LNCAP (cell line): ENCODE data around the gene PIGU.

Experiments used
- TF ChIP-seq, protein P1 (sequence below): fragments of 450-650 bp; IDR thresholded peaks from 2 replicates; pipeline ENCODE4 v1.5.1; 2017; ENCODE audit warnings: mild to moderate bottlenecking

Gene PIGU

GRCh38 chr20:34578025-34578424 lies 98.9 kb downstream of the PIGU start:
- TF ChIP-seq, protein P1, sequence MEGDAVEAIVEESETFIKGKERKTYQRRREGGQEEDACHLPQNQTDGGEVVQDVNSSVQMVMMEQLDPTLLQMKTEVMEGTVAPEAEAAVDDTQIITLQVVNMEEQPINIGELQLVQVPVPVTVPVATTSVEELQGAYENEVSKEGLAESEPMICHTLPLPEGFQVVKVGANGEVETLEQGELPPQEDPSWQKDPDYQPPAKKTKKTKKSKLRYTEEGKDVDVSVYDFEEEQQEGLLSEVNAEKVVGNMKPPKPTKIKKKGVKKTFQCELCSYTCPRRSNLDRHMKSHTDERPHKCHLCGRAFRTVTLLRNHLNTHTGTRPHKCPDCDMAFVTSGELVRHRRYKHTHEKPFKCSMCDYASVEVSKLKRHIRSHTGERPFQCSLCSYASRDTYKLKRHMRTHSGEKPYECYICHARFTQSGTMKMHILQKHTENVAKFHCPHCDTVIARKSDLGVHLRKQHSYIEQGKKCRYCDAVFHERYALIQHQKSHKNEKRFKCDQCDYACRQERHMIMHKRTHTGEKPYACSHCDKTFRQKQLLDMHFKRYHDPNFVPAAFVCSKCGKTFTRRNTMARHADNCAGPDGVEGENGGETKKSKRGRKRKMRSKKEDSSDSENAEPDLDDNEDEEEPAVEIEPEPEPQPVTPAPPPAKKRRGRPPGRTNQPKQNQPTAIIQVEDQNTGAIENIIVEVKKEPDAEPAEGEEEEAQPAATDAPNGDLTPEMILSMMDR: no peak

GRCh38 chr20:34577061-34577460 lies 99.8 kb downstream of the PIGU start:
- TF ChIP-seq, protein P1: no peak

- TF ChIP-seq, protein P1: no peak
Observed at GRCh38 chr20:34575756-34576155, 101.1 kb downstream of the PIGU start.

- TF ChIP-seq, protein P1: no peak
Observed at GRCh38 chr20:34575271-34575670, 101.6 kb downstream of the PIGU start.

DNA sequence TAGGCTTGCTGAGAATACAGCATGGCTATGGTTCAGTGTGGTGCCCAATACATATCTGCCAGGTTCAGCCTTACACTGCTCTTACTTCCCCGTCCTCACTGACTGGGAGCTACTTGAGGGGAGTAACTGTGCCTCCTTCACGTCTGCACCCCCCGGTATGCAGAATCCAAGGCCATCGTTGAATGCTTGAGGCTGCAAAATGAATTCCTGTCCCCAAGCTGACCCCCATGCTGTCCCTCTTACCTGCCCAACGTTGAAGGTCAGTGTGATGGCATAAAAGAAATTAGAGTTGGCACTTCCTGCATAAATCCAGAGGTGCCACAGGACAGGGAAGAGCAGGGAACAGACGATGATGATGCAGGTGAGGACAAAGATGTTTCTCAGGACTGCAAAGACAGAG lies 102.0 kb downstream of the PIGU start:
- TF ChIP-seq, protein P1: no peak

GRCh38 chr20:34574426-34574825 lies 102.5 kb downstream of the PIGU start:
- TF ChIP-seq, protein P1: no peak

DNA sequence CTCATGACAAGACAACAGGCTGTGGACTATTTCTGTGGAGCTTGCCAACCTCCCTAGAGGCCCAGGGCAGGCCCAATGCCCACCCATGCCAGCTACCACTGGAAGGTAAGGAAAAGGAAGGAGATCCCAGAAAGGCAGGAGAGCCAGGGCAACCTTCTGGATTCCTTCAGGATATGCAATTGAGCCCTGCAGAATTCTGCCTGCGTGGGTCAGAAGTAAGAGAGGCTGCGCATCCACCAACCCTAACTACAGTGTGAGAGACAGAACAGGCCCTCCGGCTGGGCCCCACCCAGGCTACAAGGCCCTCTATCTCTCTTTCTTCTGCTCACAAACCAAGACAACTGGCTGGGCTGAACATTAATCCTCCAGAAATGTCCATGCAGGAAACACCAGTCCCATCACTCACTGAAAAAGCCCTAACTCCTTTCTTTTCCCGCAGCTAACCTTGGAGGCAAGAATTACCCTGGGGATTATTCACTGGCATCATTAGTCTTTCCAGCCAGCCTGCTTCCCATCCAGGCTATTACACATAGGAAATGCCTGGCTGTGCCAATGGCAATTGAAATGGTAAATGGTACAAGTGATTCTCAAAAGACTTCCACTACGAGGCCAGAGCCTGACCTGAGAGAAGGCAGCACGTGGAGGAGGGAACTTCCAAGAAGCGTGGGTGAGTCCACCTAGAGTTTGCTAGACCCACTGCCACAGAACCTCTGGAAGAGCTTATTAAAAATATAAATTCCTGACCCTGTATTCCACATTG lies 103.2 kb downstream of the PIGU start:
- TF ChIP-seq, protein P1: no peak

DNA sequence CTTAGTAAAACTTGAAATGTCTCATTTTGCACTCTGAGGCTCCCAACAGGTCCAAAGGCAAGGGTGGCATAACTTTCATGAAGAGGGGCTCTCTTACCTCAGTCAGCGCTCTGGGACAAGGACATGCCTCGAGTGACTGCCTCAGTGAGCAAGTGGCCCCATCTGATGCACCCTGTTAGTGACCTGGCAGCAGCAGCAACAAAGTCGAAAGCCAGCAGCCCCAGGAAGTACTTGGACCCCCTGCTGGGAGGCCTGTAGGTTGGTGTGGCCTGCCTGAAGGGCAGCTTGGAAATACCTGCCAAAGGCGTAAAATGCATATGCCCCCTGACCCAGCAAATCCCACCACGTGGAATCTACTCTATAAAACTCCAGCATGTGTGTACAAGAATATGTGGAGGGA lies 105.1 kb downstream of the PIGU start:
- TF ChIP-seq, protein P1: no peak
